OCI-LY1 (cell line): ENCODE data around the gene KCP.
A peak's percentile ranks its signal among the peaks of the same experiment; 100 is the strongest.

Source experiments
- H2AFZ ChIP-seq: fragments of 200-600 bp; sonication (generic), shearing (Covaris generic); 2 replicates; pipeline ENCODE4 v1.6.0; 2014; ENCODE audit warnings: antibody characterized with exemption, mild to moderate bottlenecking, low read length
- H3F3A ChIP-seq: fragments of 200-600 bp; sonication (generic), shearing (Covaris generic); 2 replicates; pipeline ENCODE4 v1.6.0; 2014; ENCODE audit warnings: mild to moderate bottlenecking, antibody characterized with exemption, low read length, moderate library complexity; ENCODE audit not compliant: insufficient read depth
- H3K27ac ChIP-seq: fragments of 200-600 bp; sonication (generic); 2 replicates; pipeline ENCODE4 v1.5.1; 2014; ENCODE audit warnings: low read length, mixed run types, mild to moderate bottlenecking, low read depth; ENCODE audit not compliant: poor library complexity, severe bottlenecking
- H3K27me3 ChIP-seq: fragments of 200-600 bp; sonication (generic); 2 replicates; pipeline ENCODE4 v1.6.0; 2014; ENCODE audit warnings: antibody characterized with exemption, mild to moderate bottlenecking, low read length, moderate library complexity; ENCODE audit not compliant: insufficient read depth
- H3K36me3 ChIP-seq: fragments of 200-600 bp; sonication (generic); 2 replicates; pipeline ENCODE4 v1.6.1; 2014; ENCODE audit warnings: mild to moderate bottlenecking, antibody characterized with exemption, low read length, moderate library complexity, mixed read lengths; ENCODE audit not compliant: insufficient read depth
- H3K4me1 ChIP-seq: fragments of 200-600 bp; sonication (generic); 2 replicates; pipeline ENCODE4 v1.5.1; 2014; ENCODE audit warnings: mild to moderate bottlenecking, low read length, moderate library complexity; ENCODE audit not compliant: insufficient read depth, severe bottlenecking
- H3K4me2 ChIP-seq: fragments of 200-600 bp; sonication (generic), shearing (Covaris generic); 2 replicates; pipeline ENCODE4 v1.6.1; 2014; ENCODE audit warnings: low read length
- H3K4me3 ChIP-seq: fragments of 200-600 bp; sonication (generic); 2 replicates; pipeline ENCODE4 v1.5.1; 2014; ENCODE audit warnings: low read length, low read depth, mild to moderate bottlenecking, mixed read lengths; ENCODE audit not compliant: poor library complexity, severe bottlenecking
- H3K79me2 ChIP-seq: fragments of 200-600 bp; shearing (Covaris generic); 2 replicates; pipeline ENCODE4 v1.6.1; 2016; ENCODE audit warnings: mixed run types, low read length, mixed read lengths; ENCODE audit not compliant: insufficient read depth
- H3K9ac ChIP-seq: fragments of 200-600 bp; sonication (generic), shearing (Covaris generic); 2 replicates; pipeline ENCODE4 v1.6.1; 2014; ENCODE audit warnings: mild to moderate bottlenecking, low read length, mixed read lengths
- H3K9me2 ChIP-seq: fragments of 200-600 bp; sonication (generic), shearing (Covaris generic); 2 replicates; pipeline ENCODE4 v1.6.1; 2014; ENCODE audit warnings: low read depth, mild to moderate bottlenecking, low read length, mixed read lengths
- H3K9me3 ChIP-seq: fragments of 200-600 bp; shearing (Covaris generic); 2 replicates; pipeline ENCODE4 v1.6.1; 2014; ENCODE audit warnings: low read length, mixed read lengths
- H4K20me1 ChIP-seq: fragments of 200-600 bp; sonication (generic), shearing (Covaris generic); 2 replicates; pipeline ENCODE4 v1.6.0; 2016; ENCODE audit warnings: mild to moderate bottlenecking, low read length; ENCODE audit not compliant: insufficient read depth
- CTCF ChIP-seq: fragments of 200-600 bp; sonication (generic), shearing (Covaris generic); IDR thresholded peaks from 2 replicates; pipeline ENCODE4 v1.5.1; 2017; ENCODE audit warnings: mild to moderate bottlenecking, antibody characterized with exemption, low read length, moderate library complexity, mixed read lengths
- EZH2 ChIP-seq: fragments of 200-600 bp; sonication (generic), shearing (Covaris generic); IDR thresholded peaks from 2 replicates; pipeline ENCODE4 v1.8.0; 2017; ENCODE audit warnings: borderline replicate concordance, mixed run types, mild to moderate bottlenecking, antibody characterized with exemption, low read length, moderate library complexity, mixed read lengths

KCP gene

GRCh38 chr7:128844777-128845311 lies 65.7 kb downstream of the KCP start:
- Histone ChIP-seq H3K9me3 (no peaks in the 10 kb centered on the region), H3K4me2 (no peak overlapping the region), H3K4me3 (no peak overlapping the region), H2AFZ (no peak overlapping the region), H4K20me1 (no peaks in the 10 kb centered on the region), H3K4me1 (peaks cover 3% of the 10 kb centered on the region), H3K79me2 (no peaks in the 10 kb centered on the region), H3K27me3 (no peaks in the 10 kb centered on the region; the same call in 1 of the 2 replicates), H3F3A (no peaks in the 10 kb centered on the region), H3K36me3 (no peaks in the 10 kb centered on the region), H3K9ac (no peak overlapping the region), H3K9me2 (no peaks in the 10 kb centered on the region), H3K27ac (no peak overlapping the region)
- TF ChIP-seq EZH2 (no peak), CTCF (no peak)

- TF ChIP-seq CTCF: no peak
- no peak for TF ChIP-seq EZH2
- no peaks in the 10 kb centered on the region for H3F3A ChIP-seq
- no peak overlapping the region for H3K27ac ChIP-seq
- H3K79me2 ChIP-seq: no peaks in the 10 kb centered on the region
- no peaks in the 10 kb centered on the region for H3K9me3 ChIP-seq
- H4K20me1 ChIP-seq: no peaks in the 10 kb centered on the region
- H3K4me2 ChIP-seq: no peak overlapping the region
- H3K4me1 ChIP-seq: peaks cover 3% of the 10 kb centered on the region
- no peak overlapping the region for H3K4me3 ChIP-seq
- H2AFZ ChIP-seq: no peak overlapping the region
- no peaks in the 10 kb centered on the region; the same call in 1 of the 2 replicates for H3K27me3 ChIP-seq
- H3K9me2 ChIP-seq: no peaks in the 10 kb centered on the region
- H3K36me3 ChIP-seq: no peaks in the 10 kb centered on the region
- H3K9ac ChIP-seq: no peak overlapping the region
Measured at GRCh38 chr7:128843938-128844621, 66.4 kb downstream of the KCP start.

GRCh38 chr7:128842674-128843641 lies 67.6 kb downstream of the KCP start:
- no peak for TF ChIP-seq CTCF
- TF ChIP-seq EZH2: 0 out of 2 replicates have a peak, but pooled peaks have one; percentile 58
- no peak overlapping the region for H3K27ac ChIP-seq
- no peaks in the 10 kb centered on the region for H3K79me2 ChIP-seq
- H4K20me1 ChIP-seq: no peaks in the 10 kb centered on the region
- no peaks in the 10 kb centered on the region for H3F3A ChIP-seq
- H3K36me3 ChIP-seq: no peaks in the 10 kb centered on the region
- no peak overlapping the region for H2AFZ ChIP-seq
- H3K27me3 ChIP-seq: no peaks in the 10 kb centered on the region; the same call in 1 of the 2 replicates
- no peak overlapping the region for H3K4me3 ChIP-seq
- H3K9me2 ChIP-seq: no peaks in the 10 kb centered on the region
- H3K9me3 ChIP-seq: no peaks in the 10 kb centered on the region
- H3K9ac ChIP-seq: no peak overlapping the region
- H3K4me1 ChIP-seq: peaks cover 3% of the 10 kb centered on the region
- no peak overlapping the region for H3K4me2 ChIP-seq
